ENCODE results near the gene DDC.

DDC gene

GRCh38 chr7:50415844-50416364, 149.3 kb downstream of the DDC start:
- no peak for DNase-seq (ENCODE audit: low read depth)

DNA sequence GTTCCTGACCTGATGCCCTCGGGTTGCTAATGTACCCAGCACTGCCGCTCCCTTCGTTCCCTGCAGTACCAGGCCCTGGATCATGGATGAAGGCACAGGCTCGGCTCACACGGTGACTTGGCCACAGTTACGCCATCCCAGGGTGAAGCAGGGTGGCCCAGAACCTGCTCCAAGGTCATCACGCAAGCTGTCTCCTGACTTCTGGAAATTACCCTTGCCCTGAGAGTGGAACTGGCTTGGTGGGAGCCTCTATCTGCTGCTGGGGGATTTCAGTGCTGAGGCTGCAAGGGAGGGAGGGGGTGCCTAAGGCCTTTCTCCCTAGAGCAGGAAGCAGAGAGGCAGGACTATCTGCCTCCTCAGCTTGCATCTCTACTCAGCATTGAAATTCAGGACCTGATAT, 151.6 kb downstream of the DDC start:
- no peak for DNase-seq (ENCODE audit: low read depth)

DNA sequence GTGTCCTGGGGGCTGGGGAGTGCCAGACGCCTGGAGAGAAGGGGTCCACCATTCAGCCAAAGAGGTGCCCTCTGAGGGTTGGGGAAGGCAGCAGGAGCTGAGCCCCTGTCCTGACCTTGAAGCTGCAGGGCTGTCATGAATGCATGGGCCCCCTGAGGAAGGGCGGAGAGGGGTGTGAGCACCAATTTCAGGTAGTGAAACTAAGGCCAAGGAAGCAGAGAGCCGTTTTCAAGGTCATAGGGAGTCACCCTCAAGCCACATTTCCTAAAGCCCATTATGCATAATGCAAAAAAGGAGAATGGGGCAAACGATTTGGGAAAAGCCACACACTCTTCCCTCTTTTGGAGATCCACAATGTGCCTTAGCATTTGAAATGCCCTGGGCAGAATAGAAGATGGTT, 152.2 kb downstream of the DDC start:
- no peak for DNase-seq (ENCODE audit: low read depth)

DNA sequence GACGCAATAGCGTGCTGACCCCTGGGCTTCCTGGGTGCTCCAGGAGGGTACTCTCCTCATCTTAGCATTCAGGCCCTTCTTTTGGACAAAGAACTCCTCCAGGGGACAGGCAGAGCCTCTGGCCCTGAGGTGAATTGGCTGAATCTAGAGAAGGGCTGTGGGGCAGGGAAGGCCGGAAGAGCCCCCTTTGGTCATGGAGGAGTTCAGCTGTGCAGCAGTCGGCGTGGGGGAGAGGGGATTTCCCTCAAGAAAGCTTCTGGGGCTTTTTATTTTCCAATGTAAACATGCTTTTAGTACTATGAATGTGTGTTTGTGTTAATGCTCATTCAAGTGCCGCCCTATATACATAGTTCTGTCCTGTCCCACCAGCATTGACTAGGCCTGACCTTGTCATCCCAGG, 153.9 kb downstream of the DDC start:
- no peak for DNase-seq (ENCODE audit: low read depth)

- DNase-seq (ENCODE audit: low read depth): no peak
Observed at GRCh38 chr7:50409856-50410745, 155.1 kb downstream of the DDC start.
